VCaP (cell line): Measurements from ENCODE around the gene FEZF2.

ENCODE experiments used
- H3K27ac ChIP-seq: fragments of 450-650 bp; 2 replicates; pipeline ENCODE4 v1.5.1; 2017
- CTCF ChIP-seq: fragments of 450-650 bp; conservative IDR thresholded peaks from 2 replicates; pipeline ENCODE4 v1.5.1; 2017; ENCODE audit warnings: mild to moderate bottlenecking, moderate library complexity

The FEZF2 gene

GRCh38 chr3:62332017-62332416, 41.3 kb downstream of the FEZF2 start:
- no peak for TF ChIP-seq CTCF
- H3K27ac ChIP-seq: peak overlapping the region; percentile 21; the same call in 1 of the 2 replicates

GRCh38 chr3:62329971-62330370, 43.4 kb downstream of the FEZF2 start:
- no peak overlapping the region for H3K27ac ChIP-seq
- TF ChIP-seq CTCF: no peak

GRCh38 chr3:62325896-62326295, 47.5 kb downstream of the FEZF2 start:
- TF ChIP-seq CTCF: no peak
- H3K27ac ChIP-seq: no peak overlapping the region

GRCh38 chr3:62323241-62323640, 50.1 kb downstream of the FEZF2 start:
- H3K27ac ChIP-seq: peak overlapping the region; percentile 90; the same call in 1 of the 2 replicates
- no peak for TF ChIP-seq CTCF
